ENCODE results near the gene H3-3A.
A peak's percentile ranks its signal among the peaks of the same experiment; 100 is the strongest.
"Not testable (repeated sequence)": the region's sequence is repeated elsewhere in the genome, so short reads cannot be mapped to it uniquely, and the experiment has no call there.

The H3-3A gene

DNA sequence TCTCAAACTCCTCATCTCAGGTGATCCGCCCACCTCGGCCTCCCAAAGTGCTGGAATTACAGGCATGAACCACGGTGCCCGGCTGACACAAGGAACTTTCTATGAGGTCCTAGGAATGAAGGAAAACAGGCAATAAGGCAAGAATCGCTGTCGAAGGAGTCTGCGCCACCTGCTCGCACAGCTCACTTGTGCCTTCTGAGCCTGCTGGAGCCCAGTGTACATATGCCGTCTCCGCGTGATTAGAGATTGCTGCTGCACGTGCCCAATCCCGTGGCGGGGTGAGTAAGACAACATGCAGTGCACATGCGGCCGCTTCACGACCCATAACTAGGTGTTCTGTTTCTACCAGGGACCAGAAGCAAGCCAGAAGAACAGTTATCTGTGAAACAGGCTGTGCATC lies 24.3 kb downstream of the H3-3A start:
- no peak for DNase-seq

DNA sequence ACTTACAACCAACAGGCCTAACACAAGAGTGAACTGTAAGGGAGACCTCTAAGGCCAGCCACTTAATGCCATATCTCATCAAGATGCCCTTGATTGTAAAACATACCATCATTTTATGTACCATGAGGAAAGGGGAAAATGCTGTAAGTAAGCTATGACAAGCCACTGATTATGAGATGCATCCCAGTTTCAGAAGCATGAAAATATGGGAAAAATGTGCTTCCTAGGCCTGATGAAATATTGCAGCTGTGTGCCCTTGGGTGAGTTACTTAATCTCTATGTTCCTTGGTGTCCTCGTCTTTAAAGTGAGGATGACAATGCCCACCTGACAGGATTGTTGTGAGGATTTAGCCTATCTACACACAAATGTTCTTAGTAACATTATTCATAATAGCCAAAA lies 28.9 kb downstream of the H3-3A start:
- DNase-seq: no peak

DNA sequence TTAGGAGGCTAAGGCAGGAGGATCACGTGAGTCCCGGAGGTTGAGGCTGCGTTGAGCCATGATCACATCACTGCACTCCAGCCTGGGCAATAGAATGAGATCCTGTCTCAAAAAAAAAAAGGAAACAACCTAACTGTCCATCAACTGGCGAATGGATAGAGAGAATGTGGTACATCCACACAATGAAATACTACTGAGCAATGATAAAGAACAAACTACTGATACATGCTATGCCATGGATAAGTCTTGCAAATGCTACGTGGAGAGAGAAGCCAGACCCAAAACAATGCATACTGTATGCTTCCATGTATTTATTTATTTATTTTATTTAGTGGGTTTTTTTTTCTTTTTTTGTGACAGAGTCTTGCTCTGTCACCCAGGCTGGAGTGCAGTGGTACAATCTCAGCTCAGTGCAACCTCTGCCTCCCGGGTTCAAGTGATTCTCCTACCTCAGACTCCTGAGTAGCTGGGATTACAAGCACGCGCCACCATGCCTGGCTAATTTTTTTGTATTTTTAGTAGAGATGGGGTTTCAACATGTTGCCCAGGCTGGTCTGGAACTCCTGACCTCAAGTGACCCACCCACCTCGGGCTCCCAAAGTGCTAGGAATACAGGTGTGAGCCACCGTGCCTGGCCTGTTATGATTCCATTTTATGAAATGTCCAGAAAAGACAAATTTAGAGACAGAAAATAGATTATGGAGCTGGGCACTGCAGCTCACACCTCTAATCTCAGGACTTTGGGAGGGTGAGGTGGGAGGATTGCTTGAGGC lies 29.7 kb downstream of the H3-3A start:
- DNase-seq: not testable (repeated sequence)

DNA sequence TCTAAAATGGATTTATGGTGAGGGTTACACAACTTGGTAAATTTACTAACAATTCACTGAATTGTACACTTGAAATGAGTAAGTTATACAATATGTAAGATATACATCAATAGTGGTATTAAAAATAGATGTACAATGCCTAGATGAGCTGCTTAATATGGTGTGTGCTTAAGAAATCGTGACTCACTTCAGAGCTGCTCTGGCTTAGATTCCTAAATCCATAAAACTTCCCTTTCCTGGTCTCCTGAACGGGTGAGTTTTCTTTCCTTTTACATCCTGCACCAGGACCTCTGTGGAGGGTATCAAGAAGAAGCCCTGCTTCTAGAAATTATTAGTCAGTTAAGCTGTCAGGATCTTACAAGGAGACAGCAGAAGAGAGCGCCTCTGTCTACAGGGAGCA lies 30.4 kb downstream of the H3-3A start:
- DNase-seq: no peak

DNA sequence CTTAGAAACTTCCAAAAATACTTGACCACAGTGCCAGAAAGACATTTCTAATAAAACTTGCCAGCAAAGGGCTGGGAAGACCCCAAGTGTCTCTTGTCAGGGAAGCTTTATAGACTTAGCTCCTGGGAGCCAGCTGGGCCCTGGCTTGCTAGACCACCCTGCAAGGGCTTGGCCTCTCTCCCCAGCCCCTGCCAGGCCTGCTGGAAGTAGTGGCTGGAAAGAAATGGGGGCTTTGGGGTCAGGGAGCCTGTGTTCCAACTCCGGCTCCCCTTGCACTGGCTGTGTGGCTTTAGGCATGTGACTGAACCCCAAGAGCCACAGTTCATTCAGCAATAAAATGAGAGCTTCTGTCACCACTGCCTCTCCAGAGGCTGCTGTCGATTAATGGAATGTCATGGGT lies 31.1 kb downstream of the H3-3A start:
- DNase-seq: no peak

DNA sequence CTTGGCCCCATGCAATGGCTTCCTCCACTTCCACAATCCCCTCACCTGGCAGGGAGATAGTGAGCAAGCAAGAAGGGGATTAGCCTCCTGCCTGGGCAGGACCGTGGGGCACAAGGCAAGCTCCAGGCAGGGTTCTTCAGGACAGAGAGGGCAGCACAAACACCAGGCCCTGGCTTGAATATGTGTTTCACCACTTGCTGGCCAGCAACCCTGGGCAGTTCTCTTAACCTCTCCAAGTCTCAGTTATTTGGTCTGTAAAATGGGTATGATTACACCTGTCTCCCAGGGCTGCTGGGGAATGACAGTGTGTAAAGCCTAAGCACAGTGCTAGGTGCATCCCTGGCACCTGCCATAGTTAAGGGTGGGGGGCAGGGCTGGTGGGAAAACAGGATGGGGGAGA lies 31.9 kb downstream of the H3-3A start:
- DNase-seq: no peak

DNA sequence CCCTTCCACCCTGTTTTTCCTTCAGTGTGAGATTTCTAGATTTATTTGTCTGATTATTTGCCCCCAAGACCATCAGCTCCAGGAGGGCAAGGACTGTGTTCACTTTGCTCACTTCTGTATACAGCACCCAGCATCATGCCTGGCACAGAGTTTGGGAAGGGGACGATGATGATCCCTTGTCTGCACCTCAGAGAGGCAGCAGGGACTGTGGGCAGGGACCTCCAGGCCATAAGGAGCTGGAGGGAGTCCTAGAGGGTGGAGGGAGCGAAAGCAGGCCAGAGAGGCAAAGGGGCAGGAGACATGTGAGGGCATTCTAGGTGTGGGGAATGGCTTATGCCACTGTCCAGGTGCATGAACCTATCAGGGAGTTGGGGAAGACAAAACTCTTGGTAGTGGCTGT lies 32.8 kb downstream of the H3-3A start:
- DNase-seq: no peak

DNA sequence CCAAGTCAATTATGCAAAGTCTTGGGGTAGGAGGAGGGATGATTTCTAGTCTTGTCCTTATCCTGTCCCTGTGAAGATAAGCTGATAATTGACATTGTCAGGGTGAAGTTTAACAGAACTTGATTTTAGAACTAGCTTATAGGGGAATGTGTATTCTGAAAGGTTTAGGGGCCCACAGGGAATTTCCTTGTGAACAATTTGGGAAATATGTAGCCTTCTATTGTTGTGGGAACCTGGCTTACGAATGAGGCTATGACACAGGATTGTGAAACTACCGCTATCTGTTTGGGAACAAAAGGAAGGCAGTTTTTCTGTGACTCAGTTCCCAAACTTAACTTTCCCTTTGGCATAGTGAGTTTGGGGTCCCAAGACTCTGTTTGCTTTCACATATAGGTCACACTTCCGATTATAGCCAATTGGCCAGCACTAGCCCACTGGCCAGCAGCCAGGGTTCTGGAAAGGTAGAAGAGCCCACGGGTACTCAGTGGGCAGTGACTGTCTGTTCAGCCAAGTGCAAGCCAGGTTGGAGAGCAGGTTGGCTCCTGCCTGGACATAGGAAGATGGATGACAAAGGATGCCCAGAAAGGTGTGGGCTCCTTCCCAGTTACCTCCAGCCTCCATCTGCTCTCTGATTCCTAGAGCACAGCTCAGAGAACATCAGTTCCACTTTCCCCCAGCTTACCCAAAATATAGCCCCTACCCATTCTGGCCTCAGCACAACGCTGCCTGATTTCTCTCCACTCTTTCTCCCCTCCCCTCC lies 35.5 kb downstream of the H3-3A start:
- no peak for DNase-seq

DNA sequence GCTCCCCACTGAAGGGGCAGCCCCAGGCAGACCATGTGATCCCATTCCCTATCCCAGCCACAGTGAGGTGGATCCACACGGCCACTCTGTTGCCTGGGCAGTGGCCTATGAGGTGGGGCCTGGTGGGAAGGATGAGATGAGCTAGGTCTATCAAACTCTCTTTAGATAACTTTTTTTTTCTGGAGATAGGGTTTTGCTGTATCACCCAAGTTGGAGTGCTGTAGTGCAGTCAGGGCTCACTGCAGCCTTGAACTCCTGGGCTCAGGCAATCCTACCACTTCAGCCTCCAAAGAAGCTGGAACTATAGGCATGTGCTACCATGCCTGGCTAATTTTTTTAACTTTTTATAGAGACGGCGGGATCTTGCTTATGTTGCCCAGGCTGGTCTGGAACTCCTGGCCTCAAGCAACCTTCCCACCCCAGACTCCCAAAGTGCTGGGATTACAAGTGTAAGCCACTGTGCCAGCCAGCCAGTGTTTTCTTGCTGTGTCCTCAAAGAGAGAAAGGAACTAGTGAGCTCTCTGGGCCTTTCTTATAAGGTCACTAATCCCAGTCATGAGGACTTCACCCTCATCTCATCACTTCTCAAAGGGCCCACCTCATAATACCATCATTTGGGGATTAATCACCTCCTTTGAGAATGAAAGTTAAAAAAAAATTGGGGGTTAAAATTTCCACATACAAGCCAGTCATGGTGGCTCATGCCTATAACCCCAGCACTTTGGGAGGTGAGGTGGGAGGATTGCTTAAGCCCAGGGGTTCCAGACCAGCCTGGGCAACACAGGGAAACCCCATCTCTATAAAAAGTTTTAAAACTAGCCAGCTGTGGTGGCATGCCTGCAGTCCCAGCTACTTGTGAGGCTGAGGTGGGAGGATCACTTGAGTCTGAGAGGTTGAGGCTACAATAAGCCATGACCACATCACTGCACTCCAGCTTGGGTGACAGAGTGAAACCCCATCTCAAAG lies 36.6 kb downstream of the H3-3A start:
- DNase-seq: no peak

DNA sequence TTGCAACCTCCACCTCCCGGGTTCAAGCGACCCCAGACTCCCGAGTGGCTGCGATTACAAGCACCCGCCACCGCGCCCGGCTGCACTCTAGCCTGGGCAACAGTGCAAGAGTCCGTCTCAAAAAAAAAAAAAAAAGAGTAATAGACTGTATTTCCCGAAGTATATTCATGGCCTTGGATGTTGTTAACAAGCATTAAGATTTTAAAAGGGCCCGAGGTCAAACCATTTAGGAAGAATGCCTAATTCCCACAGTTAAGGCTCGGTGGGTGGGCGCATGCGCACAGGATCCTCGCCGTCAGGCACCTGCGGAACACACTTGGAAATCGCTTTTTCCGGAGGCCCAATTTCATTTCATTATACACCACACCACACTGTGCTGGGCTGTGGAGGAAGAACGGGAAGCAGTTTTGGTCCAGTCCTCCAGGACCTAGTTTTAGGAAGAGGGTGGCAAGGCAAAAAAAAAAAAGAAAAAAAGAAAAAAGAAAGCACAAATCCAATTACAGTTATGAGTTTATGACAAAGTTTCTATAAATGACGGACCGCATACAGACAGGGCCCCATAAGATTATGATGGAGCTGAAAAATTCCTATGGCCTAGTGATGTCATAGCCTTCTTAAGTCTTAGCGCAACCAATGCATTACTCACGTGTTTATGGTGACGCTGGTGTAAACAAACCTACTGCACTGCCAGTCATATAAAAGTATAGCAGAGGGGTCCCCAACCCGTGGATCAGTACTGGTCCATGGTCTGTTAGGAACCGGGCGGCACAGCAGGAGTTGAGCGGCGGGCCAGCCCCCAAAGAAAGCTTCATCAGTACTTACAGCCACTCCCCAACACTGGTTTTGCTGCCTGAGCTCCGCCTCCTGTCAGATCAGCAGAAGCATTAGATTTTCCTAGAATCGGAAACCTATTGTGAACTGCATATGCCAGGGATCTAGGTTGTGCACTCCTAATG lies 38.2 kb downstream of the H3-3A start:
- no peak for DNase-seq

DNA sequence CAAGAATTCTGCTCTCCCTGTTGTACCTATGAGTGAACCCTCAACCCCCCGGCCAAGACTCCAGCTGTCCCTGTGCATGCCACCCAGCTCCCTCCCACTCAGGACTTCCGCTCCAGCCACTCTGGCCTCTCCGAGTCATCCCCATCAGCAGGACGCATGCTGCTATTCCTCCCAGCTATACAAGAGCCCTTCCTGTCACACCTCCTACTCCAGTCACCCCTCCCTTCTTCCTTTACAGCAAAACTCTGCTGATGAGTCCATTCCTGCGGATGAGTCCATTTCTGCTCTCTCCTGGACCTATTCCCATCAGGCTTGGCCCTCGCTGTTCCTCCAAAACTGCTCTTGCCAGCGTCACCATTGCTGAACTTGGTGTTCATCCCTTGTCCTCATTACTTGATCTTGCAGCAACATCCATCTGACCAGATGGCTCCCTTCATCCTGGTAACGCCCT lies 42.2 kb downstream of the H3-3A start:
- no peak for DNase-seq

DNA sequence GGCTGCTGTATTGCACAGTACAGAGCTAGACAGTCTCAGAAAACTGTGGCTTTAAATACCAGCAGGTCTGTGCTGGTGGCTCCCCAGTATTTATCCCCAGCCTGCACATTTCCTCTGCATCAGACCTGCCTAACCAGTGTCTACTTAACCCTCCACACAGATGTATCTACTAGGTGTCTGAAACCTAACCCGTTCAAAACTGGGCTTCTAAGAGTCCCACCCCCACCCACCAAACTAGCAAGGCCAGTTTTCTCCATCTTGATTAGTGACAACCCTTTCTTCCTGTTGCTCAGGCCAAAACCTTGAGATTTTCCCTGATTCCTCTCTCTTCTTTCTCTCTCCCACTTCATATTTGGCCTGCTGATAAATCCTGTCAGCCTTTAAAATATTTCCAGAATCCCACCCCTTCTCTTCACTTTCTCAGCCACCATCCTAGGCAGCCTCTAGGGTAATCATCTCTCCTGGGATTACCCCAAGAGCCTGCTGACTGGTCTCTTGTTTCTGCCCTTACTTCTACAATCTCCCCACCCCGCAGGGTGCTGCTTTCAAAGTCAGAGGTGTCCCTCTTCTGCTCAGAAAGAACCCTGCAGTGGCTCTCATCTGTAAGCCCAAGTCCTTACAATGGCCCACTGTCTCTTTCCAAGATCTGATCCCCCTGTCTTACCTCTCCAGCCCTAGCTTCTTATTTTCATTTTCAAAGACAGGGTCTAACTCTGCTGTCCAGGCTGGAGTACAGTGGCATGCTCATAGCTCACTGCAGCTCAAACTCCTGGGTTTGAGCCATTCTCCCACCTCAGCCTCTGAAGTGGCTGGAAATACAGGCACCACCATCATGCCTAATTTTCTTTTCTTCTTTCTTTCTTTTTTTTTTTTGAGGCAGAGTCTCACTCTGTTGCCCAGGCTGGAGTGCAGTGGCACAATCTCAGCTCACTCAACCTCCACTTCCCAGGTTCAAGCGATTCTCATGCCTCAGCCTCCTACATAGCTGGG lies 45.2 kb downstream of the H3-3A start:
- DNase-seq: no peak

DNA sequence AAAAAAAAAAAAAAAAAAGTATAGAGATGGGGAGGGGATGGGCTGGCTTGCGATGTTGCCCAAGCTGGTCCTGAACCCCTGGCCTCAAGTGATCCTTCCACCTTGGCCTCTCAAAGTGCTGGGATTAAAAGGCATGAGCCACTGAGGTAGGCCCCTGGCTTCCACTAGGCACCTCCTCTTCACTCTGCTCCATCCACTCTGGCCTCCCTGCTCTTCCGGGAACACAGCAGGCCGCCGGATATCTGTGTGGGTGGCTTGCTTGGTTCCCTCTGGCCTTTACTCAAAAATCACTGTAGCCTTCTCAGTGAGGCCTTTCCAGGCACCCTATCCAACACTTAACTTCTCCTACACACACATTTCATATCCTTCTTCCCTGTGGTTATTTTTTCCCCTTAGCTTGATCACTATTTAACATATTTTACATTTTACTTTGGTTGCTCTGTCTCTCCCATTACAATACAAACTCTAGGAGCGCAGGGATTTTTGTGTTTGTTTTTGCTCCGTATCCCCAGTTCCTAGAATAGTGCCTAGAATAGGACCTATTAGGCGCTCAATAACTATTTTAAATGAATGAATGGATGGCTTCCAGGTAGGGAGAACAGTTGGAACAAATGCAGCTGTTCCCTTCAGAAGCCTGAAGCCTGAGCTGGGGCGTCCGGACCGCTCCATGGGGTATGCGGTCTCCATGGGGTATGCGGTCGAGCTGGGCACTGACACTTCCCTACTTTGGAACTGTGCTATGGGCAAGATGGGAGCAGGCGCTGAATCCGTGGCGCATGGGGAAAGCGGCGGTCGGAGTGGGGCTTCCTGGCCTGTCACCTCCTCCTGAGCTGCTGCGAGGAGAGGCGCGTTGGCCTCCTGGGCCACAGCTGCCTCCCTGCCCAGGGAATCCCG lies 46.7 kb downstream of the H3-3A start:
- DNase-seq: no peak

DNA sequence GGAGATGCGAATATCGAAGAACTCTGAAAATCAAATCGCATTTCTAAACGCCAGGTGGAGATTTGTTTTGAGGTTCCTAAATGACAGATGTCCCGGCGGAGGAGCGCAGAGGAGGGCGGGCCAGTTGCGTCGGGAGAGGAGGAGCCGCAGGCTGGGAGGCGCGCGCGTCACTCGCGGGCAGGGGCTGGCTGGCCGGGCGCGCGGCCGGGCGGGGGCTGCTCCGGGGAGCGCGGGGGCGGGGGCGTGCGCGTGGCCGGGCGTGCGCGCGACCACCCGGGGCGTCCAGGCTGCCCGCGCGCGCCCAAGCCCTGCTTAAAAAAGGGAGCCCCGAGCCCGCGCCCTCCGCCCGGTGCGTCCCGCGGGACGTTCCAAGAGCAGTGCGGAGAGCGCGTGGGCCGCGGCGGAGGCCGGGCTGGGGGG lies 47.3 kb downstream of the H3-3A start:
- peak; percentile 92 for DNase-seq

DNA sequence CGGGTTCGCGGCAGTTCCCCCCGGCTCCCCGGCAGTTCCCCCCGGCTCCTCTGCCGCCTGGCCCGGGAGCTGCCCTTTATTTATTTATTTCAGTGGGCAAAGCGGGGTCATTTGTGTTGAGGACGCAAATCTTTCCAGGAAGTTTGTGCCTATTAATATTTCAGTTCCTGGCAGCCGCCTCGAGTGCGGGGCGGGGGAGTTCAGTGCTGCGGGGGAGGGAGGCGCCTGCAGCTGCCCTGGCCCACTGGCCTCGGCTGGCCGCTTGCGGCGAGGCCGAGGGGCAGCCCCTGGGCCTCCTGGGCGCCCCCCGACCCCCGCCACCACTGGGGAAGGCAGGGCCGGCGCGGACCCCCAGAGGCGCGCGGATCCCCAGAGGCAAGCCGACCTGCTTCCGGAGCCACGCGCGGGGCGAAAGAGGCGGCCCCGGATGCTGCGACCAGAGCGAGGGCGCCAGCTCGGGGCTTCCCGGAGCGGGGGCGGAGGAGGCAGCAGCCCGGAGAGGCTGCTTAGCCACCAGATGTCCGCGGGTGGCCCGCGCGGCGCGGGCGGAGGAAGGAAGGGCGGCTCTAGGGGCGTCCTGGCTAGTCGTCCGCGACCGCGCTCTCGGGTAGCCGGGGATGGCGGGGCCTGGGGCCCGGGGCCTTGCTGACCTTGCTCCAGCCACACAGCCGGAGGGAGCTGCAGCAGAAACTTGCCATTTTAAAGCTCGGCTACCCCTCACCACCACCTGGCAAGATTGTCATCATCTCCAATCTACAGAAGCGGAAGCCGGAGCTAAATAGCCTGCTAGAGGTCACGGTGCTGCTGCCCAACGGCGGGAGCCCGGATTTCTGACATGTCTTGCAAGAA lies 48.0 kb downstream of the H3-3A start:
- DNase-seq: peak; percentile 67

DNA sequence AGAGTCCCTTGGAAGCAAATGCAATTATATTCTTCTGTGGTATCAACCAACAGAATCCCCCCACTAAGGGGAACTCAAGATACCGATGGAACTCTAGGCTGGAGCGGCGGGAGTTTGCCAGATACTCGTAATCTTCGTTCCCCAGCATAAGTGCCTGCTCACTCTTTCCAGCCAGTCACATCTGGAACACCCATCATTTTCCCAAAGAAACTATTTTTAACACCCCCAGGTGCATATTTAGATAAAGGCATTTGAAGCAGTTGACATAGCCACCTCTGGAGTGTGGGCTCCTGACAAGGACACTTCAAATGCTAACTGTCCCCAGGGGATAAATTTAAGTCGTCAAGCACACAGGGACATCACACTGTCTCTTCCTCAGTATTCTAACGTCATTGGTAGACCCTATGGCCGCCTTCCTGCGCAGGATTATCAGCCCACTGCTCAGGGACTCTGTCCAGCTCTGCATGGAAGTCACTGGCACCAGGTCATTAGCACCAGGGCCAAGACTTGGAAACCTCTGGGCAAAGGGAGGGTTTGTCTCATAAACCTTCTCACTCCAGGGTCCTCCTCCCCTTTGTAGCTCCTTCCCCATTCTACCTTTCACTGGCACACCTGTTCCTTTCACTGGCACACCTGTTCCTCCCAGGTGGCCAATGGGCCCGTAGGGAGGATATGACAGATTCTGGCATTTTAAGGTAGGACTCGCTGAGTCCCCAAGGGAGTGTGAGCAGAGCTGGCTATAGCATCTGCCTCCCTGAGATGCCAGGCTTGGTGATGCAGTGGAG lies 48.8 kb downstream of the H3-3A start:
- DNase-seq: no peak

DNA sequence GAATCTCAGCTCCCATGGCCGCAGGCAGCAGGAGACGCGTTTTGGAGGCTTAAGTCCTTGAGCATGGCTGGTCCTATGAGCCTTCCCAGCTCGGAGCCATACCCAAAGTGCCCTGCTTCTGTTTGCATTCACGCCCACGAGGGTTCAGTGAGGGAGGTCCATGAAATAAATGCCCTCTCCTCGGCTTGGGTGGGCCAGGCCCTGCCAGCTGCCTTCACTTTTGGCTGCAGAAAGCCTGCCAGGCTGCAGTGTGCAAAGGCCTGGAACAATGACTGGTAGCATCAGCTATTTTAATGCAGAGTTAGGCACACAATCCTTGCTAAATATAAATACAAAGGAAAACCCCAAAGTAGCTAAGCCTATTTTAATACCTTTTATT lies 49.4 kb downstream of the H3-3A start:
- DNase-seq: no peak

DNA sequence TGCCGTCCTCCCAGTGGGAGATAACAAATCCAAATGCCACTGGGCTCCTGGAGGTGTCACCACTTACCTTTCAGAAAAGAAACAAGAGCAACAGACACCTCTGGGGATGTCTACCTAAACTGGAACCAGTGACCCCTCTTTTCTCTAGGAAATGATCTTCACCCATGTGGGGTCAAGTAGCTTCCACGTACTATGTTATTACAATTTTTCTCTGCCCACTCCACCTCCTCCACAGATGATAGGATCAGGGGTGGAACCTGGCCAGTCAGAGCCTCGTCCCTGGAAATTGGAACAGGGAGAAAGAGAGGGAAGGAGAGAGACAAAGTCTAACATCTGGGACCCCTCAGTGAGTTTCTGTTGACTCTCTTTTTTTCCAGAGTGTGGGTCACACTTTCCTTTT lies 50.1 kb downstream of the H3-3A start:
- no peak for DNase-seq
